K562 (cell line): Measurements from ENCODE around the gene RNF150.

Experiments
- PHF8 ChIP-seq: fragments of 200-600 bp; sonication (generic); IDR thresholded peaks from 2 replicates; pipeline ENCODE4 v1.6.1; 2012; ENCODE audit warnings: mixed run types, mild to moderate bottlenecking, inconsistent platforms, low read length, moderate library complexity, borderline replicate concordance
- POLR2A ChIP-seq: fragments of 450-650 bp; conservative IDR thresholded peaks from 2 replicates; pipeline ENCODE4 v1.6.1; 2016
- YBX1 ChIP-seq: fragments of 450-650 bp; IDR thresholded peaks from 2 replicates; pipeline ENCODE4 v1.7.1; 2016; ENCODE audit warnings: mild to moderate bottlenecking
- TF ChIP-seq, protein P1 (sequence below), 3 experiments: IDR thresholded peaks in 2 of 3; conservative IDR thresholded peaks in 1 of 3; 2 replicates each; pipeline ENCODE4 v1.5.1; 2011 to 2012; ENCODE audit warnings: low read length in 3 of 3, mild to moderate bottlenecking in 3 of 3, control low read depth in 2 of 3, improper control_type of control experiment in 1 of 3, inconsistent platforms in 1 of 3, low read depth in 1 of 3, mixed read lengths in 1 of 3, moderate library complexity in 1 of 3; ENCODE audit not compliant: insufficient read depth in 2 of 3
- TF ChIP-seq, protein P2 (sequence below): sonication (generic); formaldehyde crosslinking; IDR thresholded peaks from 2 replicates; pipeline ENCODE4 v1.8.1; 2022; ENCODE audit warnings: missing genetic modification reagents

DNA sequence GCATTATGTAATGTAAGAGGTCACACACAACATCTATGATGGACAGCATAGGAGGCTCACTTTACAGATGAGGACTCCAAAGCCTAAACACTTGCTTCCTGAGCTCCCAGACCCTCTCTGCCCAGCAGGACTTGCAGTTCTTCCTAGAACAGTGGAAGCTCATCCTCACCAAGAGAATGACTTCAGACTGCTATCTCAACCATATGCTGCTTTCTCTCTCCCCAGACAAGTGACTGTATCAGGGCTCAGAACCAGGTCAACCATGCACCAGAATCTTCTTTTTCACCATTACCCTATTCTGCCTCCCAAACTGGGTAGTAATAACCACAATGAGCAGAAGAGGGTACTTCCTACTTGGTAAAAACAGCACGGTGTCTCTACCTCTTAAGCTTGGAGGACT is 12.2 kb downstream of the RNF150 start:
- TF ChIP-seq POLR2A (no peak), PHF8 (no peak), YBX1 (no peak)
- TF ChIP-seq, protein P1, sequence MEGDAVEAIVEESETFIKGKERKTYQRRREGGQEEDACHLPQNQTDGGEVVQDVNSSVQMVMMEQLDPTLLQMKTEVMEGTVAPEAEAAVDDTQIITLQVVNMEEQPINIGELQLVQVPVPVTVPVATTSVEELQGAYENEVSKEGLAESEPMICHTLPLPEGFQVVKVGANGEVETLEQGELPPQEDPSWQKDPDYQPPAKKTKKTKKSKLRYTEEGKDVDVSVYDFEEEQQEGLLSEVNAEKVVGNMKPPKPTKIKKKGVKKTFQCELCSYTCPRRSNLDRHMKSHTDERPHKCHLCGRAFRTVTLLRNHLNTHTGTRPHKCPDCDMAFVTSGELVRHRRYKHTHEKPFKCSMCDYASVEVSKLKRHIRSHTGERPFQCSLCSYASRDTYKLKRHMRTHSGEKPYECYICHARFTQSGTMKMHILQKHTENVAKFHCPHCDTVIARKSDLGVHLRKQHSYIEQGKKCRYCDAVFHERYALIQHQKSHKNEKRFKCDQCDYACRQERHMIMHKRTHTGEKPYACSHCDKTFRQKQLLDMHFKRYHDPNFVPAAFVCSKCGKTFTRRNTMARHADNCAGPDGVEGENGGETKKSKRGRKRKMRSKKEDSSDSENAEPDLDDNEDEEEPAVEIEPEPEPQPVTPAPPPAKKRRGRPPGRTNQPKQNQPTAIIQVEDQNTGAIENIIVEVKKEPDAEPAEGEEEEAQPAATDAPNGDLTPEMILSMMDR (IDR thresholded peaks at IDR 0.05 in 2 of 3, conservative IDR thresholded peaks at IDR 0.05 in 1 of 3; ENCODE audit: insufficient read depth in 2 of 3, low read depth in 1 of 3, low read length in 3 of 3) = no peak
- TF ChIP-seq, protein P2, sequence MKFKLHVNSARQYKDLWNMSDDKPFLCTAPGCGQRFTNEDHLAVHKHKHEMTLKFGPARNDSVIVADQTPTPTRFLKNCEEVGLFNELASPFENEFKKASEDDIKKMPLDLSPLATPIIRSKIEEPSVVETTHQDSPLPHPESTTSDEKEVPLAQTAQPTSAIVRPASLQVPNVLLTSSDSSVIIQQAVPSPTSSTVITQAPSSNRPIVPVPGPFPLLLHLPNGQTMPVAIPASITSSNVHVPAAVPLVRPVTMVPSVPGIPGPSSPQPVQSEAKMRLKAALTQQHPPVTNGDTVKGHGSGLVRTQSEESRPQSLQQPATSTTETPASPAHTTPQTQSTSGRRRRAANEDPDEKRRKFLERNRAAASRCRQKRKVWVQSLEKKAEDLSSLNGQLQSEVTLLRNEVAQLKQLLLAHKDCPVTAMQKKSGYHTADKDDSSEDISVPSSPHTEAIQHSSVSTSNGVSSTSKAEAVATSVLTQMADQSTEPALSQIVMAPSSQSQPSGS (CRISPR knock-in tag) = no peak
